CD4-positive, alpha-beta memory T cell (primary cell): ENCODE data around the gene PRICKLE2. TPM values are rescaled to one million over a fixed set of nuclear protein-coding genes. Genes with fewer than 3 reads are reported as not detected.

Experiments
- CTCF ChIA-PET: fragments of 350-600 bp; sonication (Branson Sonifier 250); formaldehyde crosslinking; loops from one replicate; lab custom pipeline; 2021; ENCODE audit warnings: inconsistent platforms; ENCODE audit not compliant: partially characterized antibody; lab: Charles Lee
- POLR2A ChIA-PET: fragments of 350-600 bp; sonication (Branson Sonifier 250); formaldehyde crosslinking; loops from one replicate; lab custom pipeline; 2021; ENCODE audit not compliant: partially characterized antibody; lab: Charles Lee
- DNase-seq, 5 donors: peaks; one replicate each; pipeline versions ENCODE4 v3.0.0 to v3.0.0-alpha.2; 2020 to 2022; ENCODE audit warnings: mixed read lengths in 1 of 5
- H3K27ac ChIP-seq: one replicate; pipeline ENCODE4 v1.7.0; 2013; ENCODE audit warnings: low read depth, low read length
- H3K27me3 ChIP-seq: 2 replicates; pipeline ENCODE4 v1.7.0; 2013; ENCODE audit warnings: mild to moderate bottlenecking, low read length, moderate library complexity; ENCODE audit not compliant: insufficient read depth
- H3K36me3 ChIP-seq: 2 replicates; pipeline ENCODE4 v1.7.0; 2013; ENCODE audit warnings: mild to moderate bottlenecking, low read length, moderate library complexity; ENCODE audit not compliant: insufficient read depth
- H3K4me1 ChIP-seq: 2 replicates; pipeline ENCODE4 v1.7.0; 2013; ENCODE audit warnings: mild to moderate bottlenecking, low read length, moderate library complexity; ENCODE audit not compliant: insufficient read depth
- H3K4me3 ChIP-seq, 2 donors: one replicate each; pipeline ENCODE4 v1.7.0; 2013; ENCODE audit warnings: low read length in 2 of 2, mild to moderate bottlenecking in 1 of 2
- H3K9me3 ChIP-seq, 2 donors: one replicate each; pipeline ENCODE4 v1.7.0; 2013; ENCODE audit warnings: low read length in 2 of 2, control low read depth in 1 of 2; ENCODE audit not compliant: control insufficient read depth in 1 of 2
- H3K27ac Mint-ChIP-seq, 7 donors: one replicate each; pipeline ENCODE4 v1.8.0; 2020 to 2021; ENCODE audit warnings: mixed read lengths in 7 of 7, mild to moderate bottlenecking in 6 of 7, inconsistent platforms in 3 of 7, moderate library complexity in 3 of 7
- H3K27me3 Mint-ChIP-seq, 2 donors: one replicate each; pipeline ENCODE4 v1.8.0; 2020 to 2021; ENCODE audit warnings: mixed read lengths in 2 of 2
- H3K36me3 Mint-ChIP-seq, 2 donors: one replicate each; pipeline ENCODE4 v1.8.0; 2020 to 2021; ENCODE audit warnings: mixed read lengths in 2 of 2, inconsistent platforms in 1 of 2, mild to moderate bottlenecking in 1 of 2
- H3K4me1 Mint-ChIP-seq, 4 donors: one replicate each; pipeline ENCODE4 v1.8.0; 2020 to 2021; ENCODE audit warnings: mixed read lengths in 4 of 4, mild to moderate bottlenecking in 1 of 4
- H3K4me3 Mint-ChIP-seq, 8 donors: one replicate each; pipeline ENCODE4 v1.8.0; 2020 to 2021; ENCODE audit warnings: mixed read lengths in 8 of 8, mild to moderate bottlenecking in 7 of 8, moderate library complexity in 6 of 8, inconsistent platforms in 3 of 8
- H3K9me3 Mint-ChIP-seq, 8 donors: one replicate each; pipeline ENCODE4 v1.8.0; 2020 to 2021; ENCODE audit warnings: mixed read lengths in 8 of 8, mild to moderate bottlenecking in 5 of 8, inconsistent platforms in 3 of 8, moderate library complexity in 1 of 8
- intact Hi-C: fragments of 100-400 bp; cut with micrococcal nuclease; formaldehyde crosslinking; loops from one replicate; pipeline ENCODE4 v1.15.1; 2023
- polyA plus RNA-seq, 2 donors: library from polyadenylated mRNA; unstranded; fragments of 300-500 nt; fragmentation: Illumina TruSeq; gene quantifications; one replicate each; pipeline ENCODE4 v1.2.3, GENCODE V29; 2021
- total RNA-seq, 2 experiments: library from RNA; stranded (reverse); gene quantifications; one replicate each; pipeline ENCODE4 v1.2.3, GENCODE V29; 2021

PRICKLE2 gene
- total and polyA plus RNA-seq, 4 experiments from 2014 or later: not detected

GRCh38 chr3:64209866-64210621 is 15.2 kb downstream of the PRICKLE2 start:
- intact Hi-C loops: no loop called here
- no peaks in the 10 kb centered on the region for H3K4me1 Mint-ChIP-seq
- Histone ChIP-seq H3K4me1 (no peaks in the 10 kb centered on the region), H3K9me3 (no peaks in the 10 kb centered on the region), H3K27ac (no peak overlapping the region), H3K36me3 (no peaks in the 10 kb centered on the region), H3K27me3 (no peaks in the 10 kb centered on the region), H3K4me3 (no peak overlapping the region)
- peaks cover 0 to 2% of the 10 kb centered on the region in 2 donors for H3K27me3 Mint-ChIP-seq
- ChIA-PET POLR2A (no interaction called here), CTCF (no interaction called here)
- no peaks in the 10 kb centered on the region for H3K36me3 Mint-ChIP-seq
- no peaks in the 10 kb centered on the region for H3K9me3 Mint-ChIP-seq
- H3K4me3 Mint-ChIP-seq: no peak overlapping the region
- no peak for DNase-seq
- H3K27ac Mint-ChIP-seq: no peak overlapping the region

GRCh38 chr3:64207289-64208080 is 17.8 kb downstream of the PRICKLE2 start:
- Mint-ChIP-seq H3K9me3 (peaks cover 0 to 2% (median 0%) of the 10 kb centered on the region in 8 donors), H3K4me3 (no peak overlapping the region), H3K36me3 (no peaks in the 10 kb centered on the region), H3K27ac (no peak overlapping the region), H3K27me3 (peaks cover 4% of the 10 kb centered on the region in 2 donors), H3K4me1 (no peaks in the 10 kb centered on the region)
- POLR2A ChIA-PET: interaction anchor here (0.6 kb wide), 1 partner anchor 199 kb away, joined by 4 read pairs; no protein-coding TSS in a partner anchor
- Histone ChIP-seq H3K36me3 (no peaks in the 10 kb centered on the region), H3K4me1 (no peaks in the 10 kb centered on the region), H3K27me3 (no peaks in the 10 kb centered on the region), H3K27ac (no peak overlapping the region), H3K9me3 (no peaks in the 10 kb centered on the region), H3K4me3 (no peak overlapping the region)
- intact Hi-C loops: no loop called here
- CTCF ChIA-PET: no interaction called here
- DNase-seq: no peak

- H3K4me1 Mint-ChIP-seq: no peaks in the 10 kb centered on the region
- CTCF ChIA-PET: no interaction called here
- no peak overlapping the region for H3K4me3 Mint-ChIP-seq
- no peaks in the 10 kb centered on the region for H3K27me3 ChIP-seq
- no peak overlapping the region for H3K27ac ChIP-seq
- intact Hi-C loops: no loop called here
- no peaks in the 10 kb centered on the region for H3K36me3 ChIP-seq
- no peaks in the 10 kb centered on the region for H3K9me3 ChIP-seq
- peaks cover 4 to 6% of the 10 kb centered on the region in 2 donors for H3K27me3 Mint-ChIP-seq
- H3K9me3 Mint-ChIP-seq: peaks cover 0 to 4% (median under 1%) of the 10 kb centered on the region in 8 donors
- H3K27ac Mint-ChIP-seq: no peak overlapping the region
- H3K4me1 ChIP-seq: no peaks in the 10 kb centered on the region
- H3K36me3 Mint-ChIP-seq: no peaks in the 10 kb centered on the region
- no peak for DNase-seq
- H3K4me3 ChIP-seq: no peak overlapping the region
- POLR2A ChIA-PET: no interaction called here
These were observed 21.0 kb downstream of the PRICKLE2 start for GRCh38 chr3:64203969-64204908.

GRCh38 chr3:64203216-64203615 is 22.1 kb downstream of the PRICKLE2 start:
- DNase-seq: no peak
- H3K9me3 ChIP-seq: no peaks in the 10 kb centered on the region
- CTCF ChIA-PET: interaction anchor here (0.8 kb wide), 1 partner anchor 12 kb away, joined by 3 read pairs; no protein-coding TSS in a partner anchor
- no peak overlapping the region for H3K27ac ChIP-seq
- POLR2A ChIA-PET: no interaction called here
- H3K27me3 ChIP-seq: no peaks in the 10 kb centered on the region
- Mint-ChIP-seq H3K4me1 (no peaks in the 10 kb centered on the region), H3K27me3 (peaks cover 4 to 6% of the 10 kb centered on the region in 2 donors), H3K9me3 (peaks cover 0 to 8% (median 2%) of the 10 kb centered on the region in 8 donors), H3K36me3 (no peaks in the 10 kb centered on the region), H3K27ac (no peak overlapping the region), H3K4me3 (no peak overlapping the region)
- H3K36me3 ChIP-seq: no peaks in the 10 kb centered on the region
- no peak overlapping the region for H3K4me3 ChIP-seq
- intact Hi-C loops: no loop called here
- H3K4me1 ChIP-seq: no peaks in the 10 kb centered on the region

- no peak overlapping the region for H3K4me3 Mint-ChIP-seq
- H3K4me1 Mint-ChIP-seq: no peaks in the 10 kb centered on the region
- no peak overlapping the region for H3K4me3 ChIP-seq
- ChIA-PET CTCF (no interaction called here), POLR2A (no interaction called here)
- H3K27ac ChIP-seq: no peak overlapping the region
- intact Hi-C loops: no loop called here
- H3K36me3 Mint-ChIP-seq: no peaks in the 10 kb centered on the region
- H3K4me1 ChIP-seq: no peaks in the 10 kb centered on the region
- H3K9me3 ChIP-seq: no peaks in the 10 kb centered on the region
- peaks cover 0 to 8% (median 4%) of the 10 kb centered on the region in 8 donors for H3K9me3 Mint-ChIP-seq
- H3K27me3 Mint-ChIP-seq: peaks cover 6 to 7% of the 10 kb centered on the region in 2 donors
- DNase-seq: no peak
- H3K36me3 ChIP-seq: no peaks in the 10 kb centered on the region
- no peaks in the 10 kb centered on the region for H3K27me3 ChIP-seq
- H3K27ac Mint-ChIP-seq: no peak overlapping the region
These were observed 25.3 kb downstream of the PRICKLE2 start for GRCh38 chr3:64199932-64200331.

GRCh38 chr3:64196236-64196929 is 28.9 kb downstream of the PRICKLE2 start:
- Histone ChIP-seq H3K27me3 (no peaks in the 10 kb centered on the region), H3K4me3 (no peak overlapping the region), H3K36me3 (no peaks in the 10 kb centered on the region), H3K27ac (no peak overlapping the region), H3K9me3 (no peaks in the 10 kb centered on the region), H3K4me1 (no peaks in the 10 kb centered on the region)
- H3K4me3 Mint-ChIP-seq: no peak overlapping the region
- H3K27me3 Mint-ChIP-seq: peaks cover 4 to 6% of the 10 kb centered on the region in 2 donors
- ChIA-PET CTCF (no interaction called here), POLR2A (no interaction called here)
- intact Hi-C loops: no loop called here
- DNase-seq: no peak
- H3K36me3 Mint-ChIP-seq: no peaks in the 10 kb centered on the region
- H3K4me1 Mint-ChIP-seq: no peaks in the 10 kb centered on the region
- no peak overlapping the region for H3K27ac Mint-ChIP-seq
- peaks cover 0 to 10% (median 7%) of the 10 kb centered on the region in 8 donors for H3K9me3 Mint-ChIP-seq
